ENCODE results near the gene SACM1L.

SACM1L gene

GRCh38 chr3:45772341-45773035 lies 83.3 kb downstream of the SACM1L start:
- DNase-seq: no peak

GRCh38 chr3:45773072-45773471 lies 83.9 kb downstream of the SACM1L start:
- no peak for DNase-seq

DNA sequence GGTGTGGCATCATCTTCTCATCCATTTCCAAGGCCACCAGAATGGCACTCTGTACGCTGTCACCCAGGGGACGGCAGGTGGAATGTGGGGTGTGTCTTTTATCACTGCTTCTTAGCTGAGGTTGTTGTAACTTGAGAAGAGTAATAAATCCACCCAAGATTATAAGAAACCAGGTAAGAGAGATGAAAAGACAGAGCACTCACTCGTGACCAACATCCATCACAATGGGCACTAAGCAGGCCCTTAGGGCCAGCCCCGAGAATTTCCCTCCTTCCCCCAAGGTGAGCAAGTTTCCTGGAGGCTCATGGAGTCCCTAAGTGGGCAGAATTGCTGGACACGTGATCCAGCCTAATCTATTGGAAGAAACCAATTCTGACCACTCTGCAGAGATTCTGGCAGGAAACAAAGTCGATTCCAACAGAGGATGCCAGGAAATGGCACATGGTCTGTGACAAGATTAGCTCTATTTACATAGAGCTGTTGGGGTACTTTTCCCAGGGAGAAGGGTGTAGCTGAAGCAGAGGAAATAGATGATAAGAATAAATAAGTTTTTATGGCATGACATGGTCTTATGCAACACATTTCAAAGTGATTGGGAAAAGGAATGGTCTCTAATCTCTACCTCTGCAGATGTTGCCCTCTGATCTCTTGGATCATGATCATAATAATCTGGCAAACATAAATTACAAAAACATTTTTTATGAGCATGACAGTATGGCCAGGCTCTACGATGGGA lies 84.7 kb downstream of the SACM1L start:
- no peak for DNase-seq

DNA sequence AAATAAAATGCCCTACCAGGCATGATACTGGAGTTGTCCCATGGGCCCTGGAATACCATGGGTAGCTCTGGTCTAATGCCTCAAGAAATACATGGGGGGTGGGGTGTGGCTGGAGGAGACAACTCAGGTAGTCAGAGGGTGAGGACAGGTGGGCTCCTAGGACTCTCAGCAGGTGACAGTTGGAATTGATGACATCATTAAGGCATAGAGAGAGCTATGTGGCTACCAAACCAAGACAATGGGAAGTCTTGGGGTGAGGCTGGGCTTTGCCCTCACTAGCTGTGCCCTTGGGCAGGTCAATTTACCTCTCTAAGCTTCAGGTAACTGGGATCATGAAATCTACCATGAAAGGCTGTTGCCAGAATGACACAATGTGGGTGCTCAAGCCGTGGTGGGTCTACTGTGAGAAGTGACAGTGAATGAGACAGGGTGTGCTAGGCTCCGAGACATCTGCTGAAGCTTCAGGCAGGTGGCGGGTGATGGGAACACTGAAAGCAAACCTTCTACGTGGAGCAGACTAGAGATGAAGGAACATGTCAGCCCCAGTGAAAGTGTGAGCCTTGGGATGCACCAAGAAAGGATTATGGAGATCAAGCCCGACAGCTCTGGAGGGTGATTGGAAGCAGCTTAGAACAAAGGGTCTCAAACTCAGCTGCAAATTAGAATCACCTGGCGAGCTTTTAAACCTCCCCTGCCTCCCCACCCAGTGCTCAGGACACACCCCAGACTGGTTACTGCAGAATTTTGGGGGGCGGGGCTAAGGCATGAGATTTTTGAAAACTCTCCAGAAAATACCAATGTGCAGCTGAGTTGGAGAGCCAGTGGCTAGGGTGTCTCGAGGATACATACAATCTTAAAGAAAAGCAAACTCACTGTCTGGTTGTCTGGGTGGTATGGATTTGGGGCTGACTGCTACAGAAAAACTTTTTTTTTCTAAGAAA lies 85.7 kb downstream of the SACM1L start:
- no peak for DNase-seq

GRCh38 chr3:45775571-45776300 lies 86.5 kb downstream of the SACM1L start:
- no peak for DNase-seq

GRCh38 chr3:45776301-45776595 lies 87.1 kb downstream of the SACM1L start:
- DNase-seq: no peak

DNA sequence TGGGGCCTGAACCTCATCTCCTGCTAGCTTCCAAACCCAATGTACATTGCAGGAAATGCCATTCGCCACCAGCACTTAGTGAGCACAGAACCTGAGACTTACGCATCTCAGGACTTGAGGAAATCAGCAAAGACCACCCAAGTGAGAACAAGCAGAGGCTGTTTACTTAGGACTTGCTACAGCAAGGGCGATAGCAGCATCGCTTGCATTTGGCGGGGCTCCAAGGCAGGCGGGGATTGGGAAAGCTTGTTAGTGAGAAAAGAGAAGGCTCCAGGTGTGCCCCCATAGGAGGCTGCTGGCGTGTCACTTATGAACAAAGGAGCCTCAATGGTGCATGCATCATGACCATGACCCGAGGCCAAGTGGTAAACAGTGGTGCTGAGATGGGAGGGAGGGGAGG lies 87.4 kb downstream of the SACM1L start:
- no peak for DNase-seq

- no peak for DNase-seq
Measured at GRCh38 chr3:45777111-45777745, 88.0 kb downstream of the SACM1L start.

GRCh38 chr3:45777746-45778386 lies 88.7 kb downstream of the SACM1L start:
- DNase-seq: no peak

- no peak for DNase-seq
Measured at GRCh38 chr3:45778761-45779201, 89.6 kb downstream of the SACM1L start.

DNA sequence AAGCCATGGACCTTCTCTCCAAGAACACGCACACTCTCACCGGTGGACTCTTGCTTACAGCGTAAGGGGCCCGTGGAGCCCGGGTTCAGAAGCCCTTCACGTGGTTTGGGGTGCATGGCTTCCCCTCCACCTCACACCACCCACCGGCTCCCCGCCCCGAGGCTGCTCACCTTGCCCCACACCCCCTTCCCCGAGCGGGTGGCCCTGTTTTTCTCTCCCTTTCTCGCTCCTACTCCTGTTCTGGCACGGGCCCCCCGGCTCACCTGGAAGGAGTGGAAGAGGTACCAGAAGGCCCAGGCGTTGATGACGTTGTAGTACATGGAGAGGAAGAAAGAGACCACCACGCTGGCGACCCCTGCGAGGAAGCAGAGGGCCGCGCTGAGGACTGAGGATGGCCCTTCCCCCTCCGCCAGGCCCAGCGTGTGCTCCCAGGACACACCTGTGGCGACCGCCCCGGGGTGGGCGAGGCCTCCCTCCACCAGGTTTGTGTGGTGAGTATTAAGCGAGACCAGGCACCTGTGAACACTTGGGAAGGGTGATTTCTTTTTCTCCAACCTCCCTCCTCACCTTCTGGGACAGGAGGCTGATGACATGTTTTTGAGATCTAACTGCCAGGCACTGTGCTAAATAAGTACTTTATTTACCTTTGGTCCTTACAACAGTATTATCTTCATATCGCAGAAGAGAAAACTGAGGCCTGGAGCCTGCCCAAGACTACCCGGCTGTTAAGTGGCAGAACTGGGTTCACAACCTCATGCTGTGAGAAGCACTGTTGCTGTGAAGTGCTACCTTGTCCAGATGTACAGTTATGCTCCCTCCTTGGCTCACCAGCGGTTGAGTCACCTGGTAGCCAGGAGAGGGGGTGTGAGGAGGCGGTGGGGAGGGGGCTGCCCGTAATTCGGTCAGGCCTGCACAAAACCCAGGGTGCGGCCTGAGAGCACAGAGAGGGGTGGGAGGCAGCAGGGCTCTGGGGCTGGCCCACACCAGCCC lies 90.8 kb downstream of the SACM1L start:
- DNase-seq: no peak

- no peak for DNase-seq
Measured at GRCh38 chr3:45781271-45781670, 92.1 kb downstream of the SACM1L start.

DNA sequence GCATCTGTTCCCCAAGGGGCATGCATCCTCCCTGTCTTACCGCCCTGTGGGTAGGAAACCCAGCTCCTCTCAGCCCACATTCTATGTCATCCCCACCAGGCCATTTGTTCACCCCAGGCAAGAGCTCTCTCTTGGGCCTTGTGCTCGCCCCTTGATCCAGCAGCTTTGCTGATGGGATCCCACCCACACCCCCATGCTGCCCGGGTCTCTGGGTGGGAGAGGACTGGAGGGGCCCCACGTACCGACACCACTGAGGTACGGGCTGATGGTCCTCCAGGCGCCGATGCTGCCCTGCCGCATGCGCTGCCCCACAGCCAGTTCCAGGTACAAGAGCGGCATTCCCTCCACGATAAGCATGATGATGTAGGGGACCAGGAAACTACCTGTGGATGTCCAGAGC lies 92.6 kb downstream of the SACM1L start:
- DNase-seq: no peak

GRCh38 chr3:45782381-45782780 lies 93.2 kb downstream of the SACM1L start:
- no peak for DNase-seq

DNA sequence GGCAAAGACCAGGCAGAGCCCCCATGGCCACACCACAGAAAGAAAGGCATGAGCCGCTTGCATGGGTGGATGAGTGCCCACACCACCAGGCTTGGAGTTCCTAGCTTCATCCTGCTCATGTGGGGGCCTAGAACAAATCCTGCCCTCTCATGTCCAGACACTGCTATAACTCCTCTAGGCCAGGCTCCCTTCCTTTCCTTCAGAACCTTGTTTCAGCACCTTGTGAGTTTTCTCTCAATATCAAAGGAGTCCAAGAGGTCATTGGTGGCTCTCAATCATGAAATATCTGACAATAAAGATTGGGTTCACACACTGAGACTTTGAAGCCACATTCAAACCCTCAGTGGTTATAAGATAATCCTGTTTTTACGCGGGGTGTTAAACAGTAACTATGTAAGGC lies 94.5 kb downstream of the SACM1L start:
- no peak for DNase-seq

- DNase-seq: no peak
Measured at GRCh38 chr3:45785605-45786150, 96.5 kb downstream of the SACM1L start.

GRCh38 chr3:45786801-45787495 lies 97.8 kb downstream of the SACM1L start:
- no peak for DNase-seq

- DNase-seq: no peak
Measured at GRCh38 chr3:45787551-45787950, 98.4 kb downstream of the SACM1L start.

- DNase-seq: no peak
Measured at GRCh38 chr3:45789235-45789812, 100.1 kb downstream of the SACM1L start.

All from amniotic stem cell (primary cell).